H9 (cell line): Measurements from ENCODE around the gene CXCR5. TPM values are rescaled to one million over a fixed set of nuclear protein-coding genes. Genes with fewer than 3 reads are reported as not detected.
"Not testable (repeated sequence)": the region's sequence is repeated elsewhere in the genome, so short reads cannot be mapped to it uniquely, and the experiment has no call there.

Experiments used
- DNase-seq: peaks from one replicate; pipeline ENCODE4 v3.0.0-alpha.2; 2017
- H2AFZ ChIP-seq: one replicate; pipeline ENCODE4 v1.6.1; 2013; ENCODE audit warnings: mild to moderate bottlenecking, low read length, control low read depth, moderate library complexity
- H2AK5ac ChIP-seq: 2 replicates; pipeline ENCODE4 v1.6.1; 2013; ENCODE audit warnings: low read length, control low read depth, mixed read lengths; ENCODE audit not compliant: insufficient read length
- H2BK120ac ChIP-seq: one replicate; pipeline ENCODE4 v1.6.1; 2013; ENCODE audit warnings: low read depth, mild to moderate bottlenecking, low read length, control low read depth, inconsistent platforms; ENCODE audit not compliant: poor library complexity, severe bottlenecking
- H2BK12ac ChIP-seq: 2 replicates; pipeline ENCODE4 v1.6.1; 2013; ENCODE audit warnings: low read length, control low read depth, mixed read lengths, low read depth; ENCODE audit not compliant: insufficient read length
- H2BK15ac ChIP-seq: 2 replicates; pipeline ENCODE4 v1.6.1; 2013; ENCODE audit warnings: low read depth, low read length, control low read depth
- H2BK20ac ChIP-seq: one replicate; pipeline ENCODE4 v1.6.1; 2013; ENCODE audit warnings: low read depth, mild to moderate bottlenecking, low read length, control low read depth, inconsistent platforms; ENCODE audit not compliant: poor library complexity, severe bottlenecking
- H2BK5ac ChIP-seq: 2 replicates; pipeline ENCODE4 v1.6.1; 2013; ENCODE audit warnings: low read length, control low read depth, mixed read lengths; ENCODE audit not compliant: insufficient read length
- H3K14ac ChIP-seq: 2 replicates; pipeline ENCODE4 v1.6.1; 2013; ENCODE audit warnings: low read length, control low read depth; ENCODE audit not compliant: insufficient read depth
- H3K18ac ChIP-seq: 2 replicates; pipeline ENCODE4 v1.6.1; 2013; ENCODE audit warnings: low read depth, mild to moderate bottlenecking, mixed read lengths, low read length, control low read depth; ENCODE audit not compliant: insufficient read length
- H3K23ac ChIP-seq: 2 replicates; pipeline ENCODE4 v1.6.1; 2013; ENCODE audit warnings: low read length, control low read depth, mixed read lengths, low read depth; ENCODE audit not compliant: insufficient read length
- H3K23me2 ChIP-seq: 2 replicates; pipeline ENCODE4 v1.6.1; 2013; ENCODE audit warnings: low read depth, mild to moderate bottlenecking, mixed read lengths, low read length, control low read depth; ENCODE audit not compliant: insufficient read length, poor library complexity, severe bottlenecking
- H3K27ac ChIP-seq: 2 replicates; pipeline ENCODE4 v1.5.1; 2013; ENCODE audit warnings: low read length, control low read depth, mixed read lengths, low read depth; ENCODE audit not compliant: insufficient read length
- H3K27me3 ChIP-seq: 2 replicates; pipeline ENCODE4 v1.6.1; 2013; ENCODE audit warnings: low read length, control low read depth, inconsistent platforms; ENCODE audit not compliant: insufficient read depth
- H3K4ac ChIP-seq: 2 replicates; pipeline ENCODE4 v1.6.1; 2013; ENCODE audit warnings: low read depth, mild to moderate bottlenecking, control low read depth, inconsistent platforms, low read length, moderate library complexity
- H3K4me1 ChIP-seq: 2 replicates; pipeline ENCODE4 v1.6.1; 2013; ENCODE audit warnings: low read length, control low read depth, inconsistent platforms; ENCODE audit not compliant: insufficient read depth
- H3K4me2 ChIP-seq: 2 replicates; pipeline ENCODE4 v1.6.1; 2013; ENCODE audit warnings: low read length, control low read depth, mixed read lengths; ENCODE audit not compliant: insufficient read length, insufficient read depth
- H3K56ac ChIP-seq: 2 replicates; pipeline ENCODE4 v1.6.1; 2013; ENCODE audit warnings: low read depth, mild to moderate bottlenecking, mixed read lengths, low read length, control low read depth; ENCODE audit not compliant: insufficient read length
- H3K79me1 ChIP-seq: 2 replicates; pipeline ENCODE4 v1.6.1; 2013; ENCODE audit warnings: low read depth, mild to moderate bottlenecking, moderate library complexity, low read length, control low read depth, inconsistent platforms; ENCODE audit not compliant: insufficient read depth, poor library complexity, severe bottlenecking
- H3K79me2 ChIP-seq: 2 replicates; pipeline ENCODE4 v1.6.1; 2013; ENCODE audit warnings: low read length, control low read depth, inconsistent platforms; ENCODE audit not compliant: insufficient read depth
- H3K9ac ChIP-seq: 2 replicates; pipeline ENCODE4 v1.6.1; 2013; ENCODE audit warnings: low read length, control low read depth, mixed read lengths; ENCODE audit not compliant: insufficient read length; ENCODE audit errors: extremely low read depth
- H3K9me3 ChIP-seq: one replicate; pipeline ENCODE4 v1.6.1; 2013; ENCODE audit warnings: low read depth, low read length, inconsistent platforms; ENCODE audit not compliant: control insufficient read depth
- H3T11ph ChIP-seq: one replicate; pipeline ENCODE4 v1.6.1; 2013; ENCODE audit warnings: mild to moderate bottlenecking, low read length, control low read depth, inconsistent platforms
- H4K20me1 ChIP-seq: one replicate; pipeline ENCODE4 v1.6.1; 2013; ENCODE audit not compliant: control insufficient read depth, insufficient read length, insufficient read depth
- H4K5ac ChIP-seq: 2 replicates; pipeline ENCODE4 v1.6.1; 2013; ENCODE audit warnings: low read depth, mild to moderate bottlenecking, mixed read lengths, low read length, control low read depth; ENCODE audit not compliant: insufficient read length
- H4K8ac ChIP-seq: replicated peaks from 2 replicates; pipeline ENCODE4 v1.6.1; 2013; ENCODE audit warnings: low read length, control low read depth, mixed read lengths, low read depth; ENCODE audit not compliant: insufficient read length
- H4K91ac ChIP-seq: 2 replicates; pipeline ENCODE4 v1.6.1; 2013; ENCODE audit warnings: low read depth, mild to moderate bottlenecking, moderate library complexity, mixed read lengths, low read length, control low read depth; ENCODE audit not compliant: insufficient read length
- H3K27ac Mint-ChIP-seq, 3 experiments: 2 replicates in 2 of 3; 3 replicates in 1 of 3; pipeline ENCODE4 v1.8.0; 2020 to 2021; ENCODE audit warnings: mixed read lengths in 3 of 3, mild to moderate bottlenecking in 1 of 3, moderate library complexity in 1 of 3
- H3K27me3 Mint-ChIP-seq: 2 replicates; pipeline ENCODE4 v1.8.0; 2021; ENCODE audit warnings: low read depth, mild to moderate bottlenecking, moderate library complexity, mixed read lengths
- H3K36me3 Mint-ChIP-seq, 3 experiments: 2 replicates in 2 of 3; 3 replicates in 1 of 3; pipeline ENCODE4 v1.8.0; 2020 to 2021; ENCODE audit warnings: low read depth in 3 of 3, mixed read lengths in 3 of 3; ENCODE audit not compliant: insufficient read depth in 1 of 3
- H3K4me1 Mint-ChIP-seq, 2 experiments: 2 replicates each; pipeline ENCODE4 v1.8.0; 2020; ENCODE audit warnings: mixed read lengths in 2 of 2
- H3K4me3 Mint-ChIP-seq, 2 experiments: 2 replicates in 1 of 2; 3 replicates in 1 of 2; pipeline ENCODE4 v1.8.0; 2020 to 2021; ENCODE audit warnings: mild to moderate bottlenecking in 2 of 2, mixed read lengths in 2 of 2, moderate library complexity in 1 of 2
- H3K9me3 Mint-ChIP-seq, 2 experiments: 2 replicates in 1 of 2; 3 replicates in 1 of 2; pipeline ENCODE4 v1.8.0; 2020; ENCODE audit warnings: mild to moderate bottlenecking in 2 of 2, mixed read lengths in 2 of 2, moderate library complexity in 1 of 2
- WGBS: extraction: QIAGEN DNeasy Blood & Tissue Kit; methylation state at CpG from one replicate; pipeline ENCODE4 v1.1.7; 2013; ENCODE audit warnings: missing lambda C conversion rate, low lambda C conversion rate, mixed read lengths; ENCODE audit not compliant: insufficient read length; ENCODE audit errors: extremely low coverage; 5-methylcytosine and 5-hydroxymethylcytosine counted together
- total RNA-seq: library from RNA; stranded (reverse); gene quantifications from 2 replicates; pipeline ENCODE4 v1.2.1, GENCODE V29; 2021
- TF ChIP-seq, protein P1 (sequence below): fragments of 200-600 bp; sonication (generic); conservative IDR thresholded peaks from 3 replicates; pipeline ENCODE4 v1.8.0; 2021; ENCODE audit warnings: antibody characterized with exemption, mild to moderate bottlenecking

CXCR5 gene
- total RNA-seq, 1 experiment from 2014 or later: 0.07 TPM

- H3K4me2 ChIP-seq: no peak overlapping the region
Observed at GRCh38 chr11:118842369-118842768, 41.3 kb upstream of the CXCR5 start.

GRCh38 chr11:118842843-118843242, 40.8 kb upstream of the CXCR5 start:
- not testable (repeated sequence) for DNase-seq, H2BK20ac ChIP-seq, H3K4ac ChIP-seq, H3K23ac ChIP-seq, H2BK15ac ChIP-seq, H2AK5ac ChIP-seq, H3K27ac ChIP-seq, H2BK5ac ChIP-seq, H3K56ac ChIP-seq, H2AFZ ChIP-seq, H3K9ac ChIP-seq, H3K27me3 ChIP-seq, H4K20me1 ChIP-seq, H4K8ac ChIP-seq, H3K27me3 Mint-ChIP-seq, H3K36me3 Mint-ChIP-seq, H4K91ac ChIP-seq, H3K4me3 Mint-ChIP-seq, H3K18ac ChIP-seq, H2BK12ac ChIP-seq, H3K27ac Mint-ChIP-seq, H3K79me1 ChIP-seq, H2BK120ac ChIP-seq, H3K79me2 ChIP-seq, H3K9me3 ChIP-seq, H4K5ac ChIP-seq, H3K14ac ChIP-seq, H3T11ph ChIP-seq, H3K4me1 ChIP-seq, H3K23me2 ChIP-seq, H3K4me2 ChIP-seq, H3K9me3 Mint-ChIP-seq
- H3K4me1 Mint-ChIP-seq: peaks cover 9 to 12% of the 10 kb centered on the region in 2 experiments
- WGBS: 100% methylated on average over 1 of the region's 7 CpGs

More at GRCh38 chr11:118842369-118842768, 41.3 kb upstream of the CXCR5 start:
- H4K8ac ChIP-seq: no peak overlapping the region
- WGBS: no CpG with 5 or more reads among the region's 2 CpGs
- no peak overlapping the region for H4K91ac ChIP-seq
- no peak overlapping the region for H3T11ph ChIP-seq
- H3K4me1 ChIP-seq: peaks cover 4% of the 10 kb centered on the region; the same call in 1 of the 2 replicates
- no peak overlapping the region for H3K14ac ChIP-seq
- H2AK5ac ChIP-seq: no peak overlapping the region
- H3K23ac ChIP-seq: no peak overlapping the region
- Mint-ChIP-seq H3K4me3 (no peak overlapping the region), H3K27me3 (0 out of 2 replicates have a peak, but pooled peaks cover 2% of the 10 kb centered on the region), H3K4me1 (peaks cover 9 to 12% of the 10 kb centered on the region in 2 experiments), H3K27ac (no peak overlapping the region), H3K36me3 (no peaks in the 10 kb centered on the region), H3K9me3 (no peaks in the 10 kb centered on the region)
- H2BK20ac ChIP-seq: no peak overlapping the region
- H3K18ac ChIP-seq: no peak overlapping the region
- no peaks in the 10 kb centered on the region for H3K79me1 ChIP-seq
- no peaks in the 10 kb centered on the region for H3K23me2 ChIP-seq
- no peak overlapping the region for H3K27ac ChIP-seq
- TF ChIP-seq, protein P1, sequence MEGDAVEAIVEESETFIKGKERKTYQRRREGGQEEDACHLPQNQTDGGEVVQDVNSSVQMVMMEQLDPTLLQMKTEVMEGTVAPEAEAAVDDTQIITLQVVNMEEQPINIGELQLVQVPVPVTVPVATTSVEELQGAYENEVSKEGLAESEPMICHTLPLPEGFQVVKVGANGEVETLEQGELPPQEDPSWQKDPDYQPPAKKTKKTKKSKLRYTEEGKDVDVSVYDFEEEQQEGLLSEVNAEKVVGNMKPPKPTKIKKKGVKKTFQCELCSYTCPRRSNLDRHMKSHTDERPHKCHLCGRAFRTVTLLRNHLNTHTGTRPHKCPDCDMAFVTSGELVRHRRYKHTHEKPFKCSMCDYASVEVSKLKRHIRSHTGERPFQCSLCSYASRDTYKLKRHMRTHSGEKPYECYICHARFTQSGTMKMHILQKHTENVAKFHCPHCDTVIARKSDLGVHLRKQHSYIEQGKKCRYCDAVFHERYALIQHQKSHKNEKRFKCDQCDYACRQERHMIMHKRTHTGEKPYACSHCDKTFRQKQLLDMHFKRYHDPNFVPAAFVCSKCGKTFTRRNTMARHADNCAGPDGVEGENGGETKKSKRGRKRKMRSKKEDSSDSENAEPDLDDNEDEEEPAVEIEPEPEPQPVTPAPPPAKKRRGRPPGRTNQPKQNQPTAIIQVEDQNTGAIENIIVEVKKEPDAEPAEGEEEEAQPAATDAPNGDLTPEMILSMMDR: no peak
- H2AFZ ChIP-seq: no peak overlapping the region
- no peak overlapping the region for H3K9ac ChIP-seq
- H2BK5ac ChIP-seq: no peak overlapping the region
- no peak overlapping the region for H3K4ac ChIP-seq
- H2BK15ac ChIP-seq: no peak overlapping the region
- no peak overlapping the region for H2BK120ac ChIP-seq
- no peaks in the 10 kb centered on the region for H3K79me2 ChIP-seq
- no peak overlapping the region for H3K56ac ChIP-seq
- H3K27me3 ChIP-seq: no peaks in the 10 kb centered on the region
- DNase-seq: no peak
- no peak overlapping the region for H2BK12ac ChIP-seq
- H4K5ac ChIP-seq: no peak overlapping the region
- no peaks in the 10 kb centered on the region for H4K20me1 ChIP-seq
- H3K9me3 ChIP-seq: no peaks in the 10 kb centered on the region
